Keratinocyte (primary cell): ENCODE results near the gene E4F1. TPM values are rescaled to one million over a fixed set of nuclear protein-coding genes. Genes with fewer than 3 reads are reported as not detected.

Source experiments
- DNase-seq: peaks from one replicate; pipeline ENCODE4 v3.0.0-alpha.2; 2011; ENCODE audit warnings: low read depth, missing footprints, low spot score
- FAIRE-seq: peaks from 2 replicates; lab custom pipeline; 2011; peaks lifted over from hg19 to GRCh38; lab: Jason Lieb, UNC
- H2AFZ ChIP-seq: 2 replicates; pipeline ENCODE4 v1.6.0; 2012; ENCODE audit warnings: low read length, control low read depth, inconsistent platforms; ENCODE audit not compliant: control insufficient read depth
- H3K27ac ChIP-seq: 2 replicates; pipeline ENCODE4 v1.5.1; 2011; ENCODE audit warnings: low read length; ENCODE audit not compliant: control insufficient read depth, insufficient read depth
- H3K27me3 ChIP-seq: 3 replicates; pipeline ENCODE4 v1.6.0; 2011; ENCODE audit warnings: low read length; ENCODE audit not compliant: control insufficient read depth, insufficient read depth; ENCODE audit errors: extremely low read depth
- H3K36me3 ChIP-seq, 2 experiments: 2 replicates in 1 of 2; 3 replicates in 1 of 2; pipeline ENCODE4 v1.5.1; 2011; ENCODE audit warnings: low read length in 2 of 2, mild to moderate bottlenecking in 1 of 2; ENCODE audit not compliant: control insufficient read depth in 2 of 2, insufficient read depth in 2 of 2; ENCODE audit errors: extremely low read depth in 1 of 2
- H3K4me1 ChIP-seq: 3 replicates; pipeline ENCODE4 v1.5.1; 2011; ENCODE audit warnings: low read length; ENCODE audit not compliant: control insufficient read depth, insufficient read depth; ENCODE audit errors: extremely low read depth
- H3K4me2 ChIP-seq: 3 replicates; pipeline ENCODE4 v1.6.0; 2011; ENCODE audit warnings: low read depth, low read length; ENCODE audit not compliant: control insufficient read depth, insufficient read depth; ENCODE audit errors: extremely low read depth
- H3K4me3 ChIP-seq, 3 experiments: fragments of 200-600 bp in 1 of 3; sonication (generic) in 1 of 3; 2 replicates in 2 of 3; 3 replicates in 1 of 3; pipeline ENCODE4 v1.5.1; 2011 to 2016; ENCODE audit warnings: low read length in 3 of 3, mild to moderate bottlenecking in 3 of 3, control low read depth in 2 of 3, inconsistent platforms in 1 of 3, low read depth in 1 of 3, mixed read lengths in 1 of 3, mixed run types in 1 of 3, moderate library complexity in 1 of 3; ENCODE audit not compliant: control insufficient read depth in 2 of 3, insufficient read depth in 2 of 3; ENCODE audit errors: extremely low read depth in 1 of 3
- H3K79me2 ChIP-seq: 2 replicates; pipeline ENCODE4 v1.6.0; 2012; ENCODE audit warnings: low read length; ENCODE audit not compliant: control insufficient read depth, insufficient read depth
- H3K9ac ChIP-seq: 3 replicates; pipeline ENCODE4 v1.6.0; 2011; ENCODE audit warnings: low read length; ENCODE audit not compliant: control insufficient read depth, insufficient read depth; ENCODE audit errors: extremely low read depth
- H3K9me1 ChIP-seq: 3 replicates; pipeline ENCODE4 v1.6.0; 2011; ENCODE audit warnings: low read length; ENCODE audit not compliant: control insufficient read depth, insufficient read depth; ENCODE audit errors: extremely low read depth
- H3K9me3 ChIP-seq: 2 replicates; pipeline ENCODE4 v1.5.1; 2012; ENCODE audit warnings: low read depth, low read length; ENCODE audit not compliant: control insufficient read depth
- H4K20me1 ChIP-seq: 3 replicates; pipeline ENCODE4 v1.6.0; 2011; ENCODE audit warnings: low read length; ENCODE audit not compliant: control insufficient read depth, insufficient read depth; ENCODE audit errors: extremely low read depth
- EZH2 ChIP-seq: IDR thresholded peaks from one replicate; pipeline ENCODE4 v1.6.1; 2012; ENCODE audit warnings: inconsistent platforms, mild to moderate bottlenecking, low read length, moderate library complexity
- dilution Hi-C: fragments of 300-500 bp; cut with MboI; formaldehyde crosslinking; loops from one replicate; pipeline ENCODE4 v1.7.0; 2020; ENCODE audit warnings: low sequenced_read_pairs; ENCODE audit not compliant: extremely low pct_ligation_motif_present
- polyA plus RNA-seq, 5 experiments: library from polyadenylated mRNA; depleted of rRNA in 3 of 5; stranded (reverse) in 3 of 5; stranded (forward) in 1 of 5; unstranded in 1 of 5; fragments of >200 nt; gene quantifications; 1 replicate in 1 of 5; 2 replicates in 3 of 5; 3 replicates in 1 of 5; pipeline versions ENCODE4 v1.2.1 to v1.2.3, GENCODE V29; 2011 to 2012; ENCODE audit warnings: missing spikeins in 2 of 5, low read depth in 1 of 5, low replicate concordance in 1 of 5
- TF ChIP-seq, protein P1 (sequence below), 3 experiments: IDR thresholded peaks in 1 of 3; conservative IDR thresholded peaks in 1 of 3; optimal IDR thresholded peaks in 1 of 3; 2 replicates in 2 of 3; 3 replicates in 1 of 3; pipeline versions ENCODE3 to v1.5.1; 2011; ENCODE audit warnings: low read length in 3 of 3, mild to moderate bottlenecking in 3 of 3, moderate library complexity in 2 of 3, control low read depth in 1 of 3, inconsistent platforms in 1 of 3; ENCODE audit not compliant: insufficient read depth in 2 of 3; ENCODE audit errors: extremely low read depth in 1 of 3

E4F1 gene
- polyA plus RNA-seq, 1 donor (not counting 4 experiments of a cell fraction or from before 2014, with no cell fraction given): 10.5 TPM

DNA sequence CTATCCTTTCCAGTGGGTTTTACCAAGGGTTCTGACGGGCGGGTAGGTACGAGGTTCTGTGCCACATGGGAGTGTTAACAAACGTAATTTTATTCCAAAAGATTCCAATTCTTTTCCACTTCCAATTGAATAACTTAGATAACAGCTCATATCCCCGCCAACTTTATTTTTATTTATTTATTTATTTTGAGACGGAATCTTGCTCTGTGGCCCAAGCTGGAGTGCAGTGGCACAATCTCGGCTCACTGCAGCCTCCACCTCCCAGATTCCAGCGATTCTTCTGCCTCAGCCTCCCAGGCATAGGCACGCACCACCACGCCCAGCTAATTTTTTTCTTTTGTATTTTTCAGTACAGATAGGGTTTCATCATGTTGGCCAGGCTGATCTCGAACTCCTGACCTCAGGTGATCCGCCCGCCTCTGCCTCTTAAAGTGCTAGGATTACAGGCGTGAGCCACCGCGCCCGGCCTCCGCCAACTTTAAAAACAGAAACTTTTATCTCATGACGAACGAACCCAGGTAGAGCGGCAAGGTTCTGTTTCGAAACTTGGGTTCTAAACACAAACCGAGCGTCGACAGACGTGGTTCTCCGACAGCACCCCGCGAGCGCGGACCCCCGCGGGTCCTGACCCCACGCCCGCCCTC, 27.4 kb downstream of the E4F1 start:
- peak overlapping the region; percentile 54 to 68 (median 64) for H3K4me3 ChIP-seq
- H2AFZ ChIP-seq: no peak overlapping the region
- no peaks in the 10 kb centered on the region for H3K9me1 ChIP-seq
- H3K27me3 ChIP-seq: no peaks in the 10 kb centered on the region
- H3K9ac ChIP-seq: peak overlapping the region; percentile 80
- peaks cover 13% of the 10 kb centered on the region for H3K79me2 ChIP-seq
- no peaks in the 10 kb centered on the region for H3K9me3 ChIP-seq
- peak overlapping the region; percentile 74 for H3K4me2 ChIP-seq
- peak overlapping the region; percentile 73 for H3K27ac ChIP-seq
- peaks cover 21 to 26% of the 10 kb centered on the region in 2 experiments for H3K36me3 ChIP-seq
- FAIRE-seq (no peak), DNase-seq (no peak)
- H3K4me1 ChIP-seq: peaks cover 17% of the 10 kb centered on the region
- TF ChIP-seq EZH2: no peak
- TF ChIP-seq, protein P1, sequence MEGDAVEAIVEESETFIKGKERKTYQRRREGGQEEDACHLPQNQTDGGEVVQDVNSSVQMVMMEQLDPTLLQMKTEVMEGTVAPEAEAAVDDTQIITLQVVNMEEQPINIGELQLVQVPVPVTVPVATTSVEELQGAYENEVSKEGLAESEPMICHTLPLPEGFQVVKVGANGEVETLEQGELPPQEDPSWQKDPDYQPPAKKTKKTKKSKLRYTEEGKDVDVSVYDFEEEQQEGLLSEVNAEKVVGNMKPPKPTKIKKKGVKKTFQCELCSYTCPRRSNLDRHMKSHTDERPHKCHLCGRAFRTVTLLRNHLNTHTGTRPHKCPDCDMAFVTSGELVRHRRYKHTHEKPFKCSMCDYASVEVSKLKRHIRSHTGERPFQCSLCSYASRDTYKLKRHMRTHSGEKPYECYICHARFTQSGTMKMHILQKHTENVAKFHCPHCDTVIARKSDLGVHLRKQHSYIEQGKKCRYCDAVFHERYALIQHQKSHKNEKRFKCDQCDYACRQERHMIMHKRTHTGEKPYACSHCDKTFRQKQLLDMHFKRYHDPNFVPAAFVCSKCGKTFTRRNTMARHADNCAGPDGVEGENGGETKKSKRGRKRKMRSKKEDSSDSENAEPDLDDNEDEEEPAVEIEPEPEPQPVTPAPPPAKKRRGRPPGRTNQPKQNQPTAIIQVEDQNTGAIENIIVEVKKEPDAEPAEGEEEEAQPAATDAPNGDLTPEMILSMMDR (optimal IDR thresholded peaks at IDR 0.05 in 1 of 3, IDR thresholded peaks at IDR 0.05 in 1 of 3, conservative IDR thresholded peaks at IDR 0.05 in 1 of 3; ENCODE audit: extremely low read depth in 1 of 3, insufficient read depth in 2 of 3, low read length in 3 of 3): no peak
- dilution Hi-C loops: no loop called here
- H4K20me1 ChIP-seq: peaks cover 14% of the 10 kb centered on the region

DNA sequence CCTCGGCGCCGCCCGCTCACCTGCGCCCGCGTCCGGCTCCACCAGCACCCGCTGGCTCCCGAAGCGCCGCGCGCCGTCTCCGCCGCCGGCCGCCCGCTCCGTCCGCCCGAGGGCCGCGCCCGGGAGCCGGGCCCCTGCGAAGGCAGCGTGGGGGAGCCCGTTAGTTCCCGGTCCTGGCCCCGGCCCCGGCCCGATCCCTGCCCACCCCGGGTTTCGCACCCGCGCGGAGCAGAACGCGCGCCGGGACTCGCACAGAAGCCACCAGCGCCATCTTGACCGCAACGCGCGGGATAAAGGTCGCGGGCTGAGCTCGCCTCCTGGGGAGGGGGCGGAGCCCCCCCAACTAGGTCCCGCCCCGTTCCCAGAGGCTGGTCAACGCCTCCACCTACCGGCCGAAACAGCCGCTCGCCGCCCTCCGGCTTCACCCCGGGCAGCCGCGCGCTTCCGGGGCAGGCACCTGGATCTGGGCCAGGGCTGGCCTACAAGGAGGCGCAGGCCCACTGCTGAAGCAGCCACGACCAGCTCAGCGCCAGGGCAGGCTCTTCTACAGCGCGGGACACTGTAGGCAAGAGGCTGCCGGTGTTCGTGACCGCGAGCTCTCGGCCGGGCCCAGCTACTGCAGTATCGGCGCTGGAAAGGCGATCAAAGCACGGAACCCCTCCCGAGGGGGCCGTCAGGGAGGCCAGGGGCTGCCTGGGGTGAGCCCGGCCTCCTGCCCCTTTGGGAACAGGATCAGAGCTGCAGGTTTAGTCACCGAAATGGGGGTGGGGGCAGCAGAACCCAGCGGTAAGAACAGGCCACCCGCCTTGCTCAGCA, 28.1 kb downstream of the E4F1 start, which contains the start of gene ECI1:
Gene ECI1, minus strand, starts transcription at position 292 of the 816 bp plus-strand sequence. Its CDS starts 21 bp downstream, at position 271.
- no peak within 1 kb of the TSS for H2AFZ ChIP-seq
- peak; percentile 5 for FAIRE-seq
- H3K9me1 ChIP-seq: no peaks in the 10 kb centered on the region
- no peaks in the 10 kb centered on the region for H3K27me3 ChIP-seq
- no peak for TF ChIP-seq EZH2
- TF ChIP-seq, protein P1 (optimal IDR thresholded peaks at IDR 0.05 in 1 of 3, IDR thresholded peaks at IDR 0.05 in 1 of 3, conservative IDR thresholded peaks at IDR 0.05 in 1 of 3; ENCODE audit: extremely low read depth in 1 of 3, insufficient read depth in 2 of 3, low read length in 3 of 3): peak in 2 of 3 experiments; percentile 53 to 55
- H3K36me3 ChIP-seq: peaks cover 19 to 26% of the 10 kb centered on the region in 2 experiments
- H3K4me2 ChIP-seq: peak within 1 kb of the TSS; percentile 74
- no peaks in the 10 kb centered on the region for H3K9me3 ChIP-seq
- peaks cover 17% of the 10 kb centered on the region for H3K79me2 ChIP-seq
- peak within 1 kb of the TSS; percentile 73 for H3K27ac ChIP-seq
- dilution Hi-C loops: no loop called here
- peak within 1 kb of the TSS; percentile 80 for H3K9ac ChIP-seq
- peak within 1 kb of the TSS; percentile 54 to 68 (median 64) for H3K4me3 ChIP-seq
- H4K20me1 ChIP-seq: peaks cover 14% of the 10 kb centered on the region
- no peak for DNase-seq
- peaks cover 17% of the 10 kb centered on the region for H3K4me1 ChIP-seq
